Stromal cell of bone marrow (primary cell): Measurements from ENCODE around the gene BBS12.
"Not testable (repeated sequence)": the region's sequence is repeated elsewhere in the genome, so short reads cannot be mapped to it uniquely, and the experiment has no call there.

Experiments used
- DNase-seq: peaks from one replicate; pipeline ENCODE4 v3.0.0-alpha.2; 2012; ENCODE audit warnings: low read depth

The BBS12 gene

GRCh38 chr4:122765692-122766352 is 33.3 kb downstream of the BBS12 start:
- DNase-seq, result peak; percentile 93

GRCh38 chr4:122766353-122766705 is 33.8 kb downstream of the BBS12 start:
- DNase-seq, result no peak

GRCh38 chr4:122766950-122767349 is 34.4 kb downstream of the BBS12 start:
- DNase-seq, result no peak

GRCh38 chr4:122771724-122772123 is 39.2 kb downstream of the BBS12 start:
- DNase-seq, result no peak

- DNase-seq, result no peak
These were observed 39.8 kb downstream of the BBS12 start for GRCh38 chr4:122772311-122772710.

GRCh38 chr4:122772986-122773385 is 40.5 kb downstream of the BBS12 start:
- no peak for DNase-seq

- no peak for DNase-seq
These were observed 42.5 kb downstream of the BBS12 start for GRCh38 chr4:122775039-122775438.

- DNase-seq, result no peak
These were observed 43.7 kb downstream of the BBS12 start for GRCh38 chr4:122775987-122776836.

- no peak for DNase-seq
These were observed 44.4 kb downstream of the BBS12 start for GRCh38 chr4:122776916-122777315.

GRCh38 chr4:122777846-122778673 is 45.6 kb downstream of the BBS12 start:
- peak; percentile 76 for DNase-seq

- DNase-seq, result no peak
These were observed 49.0 kb downstream of the BBS12 start for GRCh38 chr4:122781486-122781885.

- DNase-seq, result peak; percentile 63
These were observed 51.1 kb downstream of the BBS12 start for GRCh38 chr4:122783301-122784215.

- DNase-seq, result no peak
These were observed 51.8 kb downstream of the BBS12 start for GRCh38 chr4:122784261-122784660.

- no peak for DNase-seq
These were observed 52.6 kb downstream of the BBS12 start for GRCh38 chr4:122785099-122785498.

GRCh38 chr4:122786296-122786695 is 53.8 kb downstream of the BBS12 start:
- not testable (repeated sequence) for DNase-seq

- not testable (repeated sequence) for DNase-seq
These were observed 54.4 kb downstream of the BBS12 start for GRCh38 chr4:122786920-122787319.

- no peak for DNase-seq
These were observed 55.4 kb downstream of the BBS12 start for GRCh38 chr4:122787940-122788339.

- no peak for DNase-seq
These were observed 56.4 kb downstream of the BBS12 start for GRCh38 chr4:122788935-122789334.

GRCh38 chr4:122793811-122794210 is 61.3 kb downstream of the BBS12 start:
- no peak for DNase-seq
